AG10803 (cell line): ENCODE results near the gene TSBP1.

Experiments used
- DNase-seq: peaks from one replicate; pipeline ENCODE4 v3.0.0; 2010; ENCODE audit warnings: low read depth
- H3K4me3 ChIP-seq: 2 replicates; pipeline ENCODE4 v1.5.1; 2011; ENCODE audit warnings: mild to moderate bottlenecking, low read length, control low read depth
- TF ChIP-seq, protein P1 (sequence below): conservative IDR thresholded peaks from 2 replicates; pipeline ENCODE4 v1.5.1; 2011; ENCODE audit warnings: mild to moderate bottlenecking, low read length, control low read depth, inconsistent platforms

TSBP1 gene

DNA sequence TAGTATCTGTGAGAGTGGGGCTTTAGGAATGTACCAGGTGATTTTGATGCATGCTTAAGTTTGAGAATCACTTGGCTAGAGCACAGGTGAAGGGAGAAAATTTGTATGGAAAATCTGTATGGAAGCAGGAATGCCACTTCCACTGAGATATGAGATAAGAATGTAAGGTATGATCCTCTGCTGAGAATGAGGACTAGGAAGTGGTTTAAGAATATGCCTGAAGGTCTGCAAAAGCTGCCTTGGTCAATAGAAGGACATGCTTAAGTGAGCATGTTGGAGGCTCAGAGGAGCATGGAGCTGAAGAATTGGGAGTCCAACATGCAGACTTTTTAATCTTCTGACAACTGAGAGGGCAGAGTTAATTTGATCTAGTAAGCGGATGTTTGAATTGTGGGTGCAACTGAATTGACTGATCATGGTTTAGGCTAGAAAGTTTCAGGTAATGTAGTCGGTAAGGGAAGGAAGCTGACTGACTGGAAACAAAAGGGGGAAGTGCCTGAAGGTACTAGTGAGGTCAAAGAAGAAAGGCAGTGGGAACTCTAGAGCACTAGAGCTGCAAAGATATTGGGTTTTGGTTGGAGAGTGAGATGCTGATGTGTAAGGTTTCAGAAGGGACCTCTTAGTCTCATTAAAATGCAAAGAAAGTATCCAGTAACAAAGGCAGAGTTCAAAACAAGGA lies 119.2 kb downstream of the TSBP1 start:
- no peak overlapping the region for H3K4me3 ChIP-seq
- TF ChIP-seq, protein P1, sequence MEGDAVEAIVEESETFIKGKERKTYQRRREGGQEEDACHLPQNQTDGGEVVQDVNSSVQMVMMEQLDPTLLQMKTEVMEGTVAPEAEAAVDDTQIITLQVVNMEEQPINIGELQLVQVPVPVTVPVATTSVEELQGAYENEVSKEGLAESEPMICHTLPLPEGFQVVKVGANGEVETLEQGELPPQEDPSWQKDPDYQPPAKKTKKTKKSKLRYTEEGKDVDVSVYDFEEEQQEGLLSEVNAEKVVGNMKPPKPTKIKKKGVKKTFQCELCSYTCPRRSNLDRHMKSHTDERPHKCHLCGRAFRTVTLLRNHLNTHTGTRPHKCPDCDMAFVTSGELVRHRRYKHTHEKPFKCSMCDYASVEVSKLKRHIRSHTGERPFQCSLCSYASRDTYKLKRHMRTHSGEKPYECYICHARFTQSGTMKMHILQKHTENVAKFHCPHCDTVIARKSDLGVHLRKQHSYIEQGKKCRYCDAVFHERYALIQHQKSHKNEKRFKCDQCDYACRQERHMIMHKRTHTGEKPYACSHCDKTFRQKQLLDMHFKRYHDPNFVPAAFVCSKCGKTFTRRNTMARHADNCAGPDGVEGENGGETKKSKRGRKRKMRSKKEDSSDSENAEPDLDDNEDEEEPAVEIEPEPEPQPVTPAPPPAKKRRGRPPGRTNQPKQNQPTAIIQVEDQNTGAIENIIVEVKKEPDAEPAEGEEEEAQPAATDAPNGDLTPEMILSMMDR: no peak
- DNase-seq: no peak

DNA sequence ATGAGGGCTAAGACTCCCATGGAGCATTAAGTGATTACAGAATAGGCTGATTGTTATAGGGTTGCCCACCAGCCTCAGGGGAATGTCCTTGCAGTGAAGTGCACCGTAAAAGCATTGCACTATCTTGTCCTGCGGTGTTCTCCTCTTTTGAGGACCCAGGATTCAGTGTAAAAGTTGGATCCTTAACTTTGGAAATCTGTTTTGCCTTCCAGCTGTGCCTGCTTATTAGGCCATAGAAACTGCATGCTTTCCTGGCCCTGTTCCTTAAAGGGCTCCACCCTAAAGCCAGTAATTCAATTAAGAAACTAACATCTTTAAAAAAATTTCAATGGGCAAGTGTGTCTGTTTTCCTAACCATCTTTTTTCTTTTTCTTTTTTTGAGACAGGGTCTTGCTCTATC lies 122.4 kb downstream of the TSBP1 start:
- DNase-seq: no peak
- H3K4me3 ChIP-seq: no peak overlapping the region
- TF ChIP-seq, protein P1: no peak

DNA sequence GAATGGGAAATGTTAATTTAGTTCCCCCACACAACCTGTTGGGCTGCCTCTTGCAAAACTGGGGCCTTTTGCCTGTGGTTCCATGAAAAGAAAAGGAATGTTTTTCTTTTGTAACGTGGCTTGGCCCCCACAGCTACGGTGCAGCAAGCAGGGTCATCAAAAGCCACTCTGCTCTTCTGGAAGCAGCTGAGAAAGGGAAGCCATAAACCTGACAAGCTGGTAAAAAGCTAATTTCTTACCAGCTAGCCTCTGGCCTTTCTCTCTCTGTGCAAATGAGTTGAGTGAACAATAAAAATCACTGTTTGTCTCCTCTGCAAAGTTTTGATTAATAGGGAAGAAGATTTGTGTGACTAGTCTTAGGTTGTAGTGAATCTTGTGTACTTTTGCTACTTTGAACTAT lies 124.3 kb downstream of the TSBP1 start:
- no peak for DNase-seq
- no peak overlapping the region for H3K4me3 ChIP-seq
- TF ChIP-seq, protein P1: no peak

DNA sequence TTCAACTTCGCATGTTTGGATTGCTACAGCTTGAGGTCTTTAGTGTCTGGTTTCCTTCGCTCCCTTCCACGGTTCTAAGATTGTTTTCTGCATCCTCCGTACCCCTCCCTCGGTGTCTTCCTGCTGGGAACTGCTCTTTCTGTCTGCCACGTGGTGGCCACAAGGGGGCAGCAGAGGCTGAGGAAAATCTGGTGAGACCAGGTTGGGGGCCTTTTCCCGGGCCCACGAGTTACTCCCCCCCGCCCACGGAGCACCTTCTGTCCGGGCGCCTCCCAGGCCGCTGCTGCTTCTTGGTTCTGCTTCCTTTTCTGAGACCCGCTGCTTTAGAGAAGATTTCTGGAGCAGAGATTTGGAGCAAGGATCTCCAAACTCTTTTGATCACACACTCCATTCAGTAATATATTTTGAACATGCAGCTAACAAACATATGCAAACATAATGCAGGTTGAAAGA lies 126.7 kb downstream of the TSBP1 start:
- peak overlapping the region; percentile 39 for H3K4me3 ChIP-seq
- TF ChIP-seq, protein P1: peak; percentile 85
- peak; percentile 70 for DNase-seq

DNA sequence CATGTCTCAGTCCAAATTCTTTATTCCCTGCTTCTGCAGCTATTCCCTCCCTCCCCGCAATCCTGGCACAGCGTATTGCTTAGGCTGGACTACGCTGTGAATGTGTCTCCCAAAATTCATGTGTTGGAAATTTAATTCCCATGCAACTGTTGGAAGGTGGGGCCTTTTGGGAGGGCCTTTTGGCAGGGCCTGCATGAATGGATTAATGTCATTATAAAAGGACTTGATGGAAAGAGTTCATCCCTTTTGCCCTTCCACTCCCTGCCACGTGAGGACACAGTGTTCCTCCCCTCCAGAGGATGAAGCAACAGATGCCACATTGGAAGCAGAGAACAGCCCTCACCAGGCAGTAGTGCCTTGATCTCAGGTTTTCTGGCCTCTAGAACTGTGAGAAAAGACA lies 127.4 kb downstream of the TSBP1 start:
- no peak overlapping the region for H3K4me3 ChIP-seq
- TF ChIP-seq, protein P1: no peak
- DNase-seq: peak; percentile 37
